Measurements from ENCODE around the gene GPN3. TPM values are rescaled to one million over a fixed set of nuclear protein-coding genes. Genes with fewer than 3 reads are reported as not detected.

The GPN3 gene
- total and polyA plus RNA-seq, 2 of the 4 experiments (the other 2 are of a cell fraction), result 7.7 to 14.9 TPM

DNA sequence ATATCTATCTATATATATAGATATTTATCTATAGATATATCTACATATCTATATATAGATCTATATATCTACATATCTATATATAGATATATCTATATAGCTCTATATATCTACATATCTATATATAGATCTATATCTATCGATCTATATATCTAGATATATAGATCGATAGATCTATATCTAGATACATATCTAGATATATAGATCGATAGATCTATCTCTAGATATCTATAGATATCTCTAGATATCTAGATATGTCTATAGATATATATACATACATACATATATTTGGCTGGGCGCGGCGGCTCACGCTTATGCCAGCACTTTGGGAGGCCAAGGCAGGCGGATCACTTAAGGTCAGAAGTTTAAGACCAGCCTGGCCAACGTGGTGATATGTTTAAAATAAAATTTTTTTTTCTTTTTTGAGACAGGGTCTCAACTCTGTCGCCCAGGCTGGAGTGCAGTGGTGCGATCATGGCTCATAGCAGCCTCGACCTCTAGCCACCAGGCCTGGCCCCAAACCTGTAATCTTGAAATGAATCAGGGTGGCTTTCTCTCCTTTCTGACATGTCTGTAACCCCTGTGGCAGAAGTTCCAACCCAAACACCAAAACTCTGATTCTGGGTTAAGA, 36.0 kb downstream of the GPN3 start:
- Histone ChIP-seq H4K5ac (ENCODE audit: low read depth, low read length) (no peak overlapping the region), H2AFZ (replicated peaks; ENCODE audit: low read length, poor library complexity) (no peak overlapping the region), H3K27me3 (ENCODE audit: control insufficient read depth, insufficient read depth, low read length) (no peaks in the 10 kb centered on the region), H4K8ac (ENCODE audit: low read depth in 2 of 2, low read length in 2 of 2) (no peak overlapping the region), H3K4me1 (ENCODE audit: control insufficient read depth, insufficient read depth, low read length) (0 out of 2 replicates have a peak, but pooled peaks cover 2% of the 10 kb centered on the region), H3K14ac (replicated peaks; ENCODE audit: low read depth, low read length) (no peak overlapping the region), H3K9me1 (ENCODE audit: insufficient read depth, low read length) (no peaks in the 10 kb centered on the region), H2AK9ac (replicated peaks; ENCODE audit: low read depth, low read length, poor library complexity) (no peak overlapping the region), H3K23ac (ENCODE audit: low read depth, low read length) (no peak overlapping the region), H3K9ac (ENCODE audit: low read depth, low read length) (no peak overlapping the region), H3K27ac (ENCODE audit: insufficient read depth, low read length) (no peak overlapping the region), H3K18ac (ENCODE audit: low read depth, low read length) (no peak overlapping the region), H2BK20ac (ENCODE audit: low read depth, low read length) (no peak overlapping the region), H2BK120ac (ENCODE audit: low read depth, low read length) (no peak overlapping the region), H3K36me3 (ENCODE audit: control insufficient read depth, insufficient read depth, low read length) (peaks cover 24% of the 10 kb centered on the region), H3K4me3 (ENCODE audit: insufficient read depth, low read depth, low read length) (no peak overlapping the region), H4K20me1 (ENCODE audit: insufficient read depth, low read length) (no peaks in the 10 kb centered on the region; the same call in 1 of the 2 replicates), H3K56ac (ENCODE audit: extremely low read depth, insufficient read depth, low read length) (no peak overlapping the region), H3K4ac (ENCODE audit: low read depth, low read length) (no peak overlapping the region), H2BK15ac (ENCODE audit: low read depth, low read length) (no peak overlapping the region), H3K4me2 (ENCODE audit: low read depth, low read length) (no peak overlapping the region), H4K91ac (ENCODE audit: insufficient read depth, low read depth, low read length) (no peak overlapping the region), H3K79me1 (ENCODE audit: low read depth in 1 of 2, low read length in 2 of 2) (no peaks in the 10 kb centered on the region; a peak in 1 of 4 replicates), H3K9me3 (ENCODE audit: control insufficient read depth, insufficient read depth, low read length) (no peaks in the 10 kb centered on the region), H2AK5ac (ENCODE audit: low read depth, low read length) (no peak overlapping the region; the same call in 1 of the 2 replicates), H2BK5ac (ENCODE audit: low read depth, low read length, poor library complexity, severe bottlenecking) (no peak overlapping the region)
- in situ Hi-C loops (cut with MboI; ENCODE audit: low sequenced_read_pairs), result no loop called here
- no CpG with 5 or more reads among the region's 12 CpGs for WGBS, 2 experiments (ENCODE audit: extremely low coverage in 2 of 2, insufficient read length in 1 of 2)
- POLR2A ChIA-PET (ENCODE audit: unreplicated experiment), result no interaction called here
- no peak for TF ChIP-seq CHD1 (IDR thresholded peaks at IDR 0.05; ENCODE audit: low read depth, low read length)
- TF ChIP-seq SMC3 (IDR thresholded peaks at IDR 0.05; ENCODE audit: low read depth, low read length), result no peak
- TF ChIP-seq BHLHE40 (IDR thresholded peaks at IDR 0.05; ENCODE audit: low read depth, low read length), result no peak
- TF ChIP-seq, protein P1, sequence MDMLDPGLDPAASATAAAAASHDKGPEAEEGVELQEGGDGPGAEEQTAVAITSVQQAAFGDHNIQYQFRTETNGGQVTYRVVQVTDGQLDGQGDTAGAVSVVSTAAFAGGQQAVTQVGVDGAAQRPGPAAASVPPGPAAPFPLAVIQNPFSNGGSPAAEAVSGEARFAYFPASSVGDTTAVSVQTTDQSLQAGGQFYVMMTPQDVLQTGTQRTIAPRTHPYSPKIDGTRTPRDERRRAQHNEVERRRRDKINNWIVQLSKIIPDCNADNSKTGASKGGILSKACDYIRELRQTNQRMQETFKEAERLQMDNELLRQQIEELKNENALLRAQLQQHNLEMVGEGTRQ (IDR thresholded peaks at IDR 0.05; ENCODE audit: low read depth, low read length), result no peak
- no peak for TF ChIP-seq RFX5 (IDR thresholded peaks at IDR 0.05; ENCODE audit: low read depth, low read length)
- TF ChIP-seq MAFK (IDR thresholded peaks at IDR 0.05; ENCODE audit: low read depth, low read length), result no peak
- TF ChIP-seq FOS (IDR thresholded peaks at IDR 0.05; ENCODE audit: low read depth, low read length), result no peak
- no peak for TF ChIP-seq CEBPB (IDR thresholded peaks at IDR 0.05; ENCODE audit: low read depth, low read length)
- TF ChIP-seq, protein P2, sequence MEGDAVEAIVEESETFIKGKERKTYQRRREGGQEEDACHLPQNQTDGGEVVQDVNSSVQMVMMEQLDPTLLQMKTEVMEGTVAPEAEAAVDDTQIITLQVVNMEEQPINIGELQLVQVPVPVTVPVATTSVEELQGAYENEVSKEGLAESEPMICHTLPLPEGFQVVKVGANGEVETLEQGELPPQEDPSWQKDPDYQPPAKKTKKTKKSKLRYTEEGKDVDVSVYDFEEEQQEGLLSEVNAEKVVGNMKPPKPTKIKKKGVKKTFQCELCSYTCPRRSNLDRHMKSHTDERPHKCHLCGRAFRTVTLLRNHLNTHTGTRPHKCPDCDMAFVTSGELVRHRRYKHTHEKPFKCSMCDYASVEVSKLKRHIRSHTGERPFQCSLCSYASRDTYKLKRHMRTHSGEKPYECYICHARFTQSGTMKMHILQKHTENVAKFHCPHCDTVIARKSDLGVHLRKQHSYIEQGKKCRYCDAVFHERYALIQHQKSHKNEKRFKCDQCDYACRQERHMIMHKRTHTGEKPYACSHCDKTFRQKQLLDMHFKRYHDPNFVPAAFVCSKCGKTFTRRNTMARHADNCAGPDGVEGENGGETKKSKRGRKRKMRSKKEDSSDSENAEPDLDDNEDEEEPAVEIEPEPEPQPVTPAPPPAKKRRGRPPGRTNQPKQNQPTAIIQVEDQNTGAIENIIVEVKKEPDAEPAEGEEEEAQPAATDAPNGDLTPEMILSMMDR (conservative IDR thresholded peaks at IDR 0.05; ENCODE audit: low read depth, low read length), result no peak
- no peak for TF ChIP-seq MXI1 (IDR thresholded peaks at IDR 0.05; ENCODE audit: borderline replicate concordance, low read depth, low read length)
- TF ChIP-seq MAZ (IDR thresholded peaks at IDR 0.05; ENCODE audit: borderline replicate concordance, low read depth, low read length), result no peak
- TF ChIP-seq, protein P3, sequence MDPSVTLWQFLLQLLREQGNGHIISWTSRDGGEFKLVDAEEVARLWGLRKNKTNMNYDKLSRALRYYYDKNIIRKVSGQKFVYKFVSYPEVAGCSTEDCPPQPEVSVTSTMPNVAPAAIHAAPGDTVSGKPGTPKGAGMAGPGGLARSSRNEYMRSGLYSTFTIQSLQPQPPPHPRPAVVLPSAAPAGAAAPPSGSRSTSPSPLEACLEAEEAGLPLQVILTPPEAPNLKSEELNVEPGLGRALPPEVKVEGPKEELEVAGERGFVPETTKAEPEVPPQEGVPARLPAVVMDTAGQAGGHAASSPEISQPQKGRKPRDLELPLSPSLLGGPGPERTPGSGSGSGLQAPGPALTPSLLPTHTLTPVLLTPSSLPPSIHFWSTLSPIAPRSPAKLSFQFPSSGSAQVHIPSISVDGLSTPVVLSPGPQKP (IDR thresholded peaks at IDR 0.05; ENCODE audit: borderline replicate concordance, low read depth, low read length), result no peak
- no peak for TF ChIP-seq NFE2L2 (IDR thresholded peaks at IDR 0.05; ENCODE audit: low read depth, low read length)
- no peak for TF ChIP-seq RAD21 (IDR thresholded peaks at IDR 0.05; ENCODE audit: low read length)
- no peak for TF ChIP-seq POLR2A (IDR thresholded peaks at IDR 0.05; ENCODE audit: low read depth, low read length)
- TF ChIP-seq RCOR1 (IDR thresholded peaks at IDR 0.05; ENCODE audit: insufficient replicate concordance, low read length), result no peak
- intact Hi-C loops (cut with micrococcal nuclease), result loop anchor here (1.0 to 5.0 kb wide), 2 partner anchors 332 to 385 kb away; partner anchors contain the start of gene C12orf76
- dilution Hi-C loops (cut with HindIII; ENCODE audit: low sequenced_read_pairs, unreplicated experiment), result no loop called here
- BruUV-seq (replicated peaks), result no TSS peak
- DNase-seq, result no peak
- CTCF ChIA-PET, result interaction anchor here (0.7 to 2.1 kb wide), 24 partner anchors 8 to 933 kb away, joined by 3 to 12 read pairs (median 5); partner anchors contain the start of gene ARPC3
- ATAC-seq (ENCODE audit: low read depth), result no peak

Measured in IMR-90 (cell line).